ENCODE data around the gene APOL5. TPM values are rescaled to one million over a fixed set of nuclear protein-coding genes. Genes with fewer than 3 reads are reported as not detected.

The APOL5 gene
- total and polyA plus RNA-seq, 9 of the 15 experiments (the other 6 are each of a cell fraction or from before 2014, with no cell fraction given), result not detected

DNA sequence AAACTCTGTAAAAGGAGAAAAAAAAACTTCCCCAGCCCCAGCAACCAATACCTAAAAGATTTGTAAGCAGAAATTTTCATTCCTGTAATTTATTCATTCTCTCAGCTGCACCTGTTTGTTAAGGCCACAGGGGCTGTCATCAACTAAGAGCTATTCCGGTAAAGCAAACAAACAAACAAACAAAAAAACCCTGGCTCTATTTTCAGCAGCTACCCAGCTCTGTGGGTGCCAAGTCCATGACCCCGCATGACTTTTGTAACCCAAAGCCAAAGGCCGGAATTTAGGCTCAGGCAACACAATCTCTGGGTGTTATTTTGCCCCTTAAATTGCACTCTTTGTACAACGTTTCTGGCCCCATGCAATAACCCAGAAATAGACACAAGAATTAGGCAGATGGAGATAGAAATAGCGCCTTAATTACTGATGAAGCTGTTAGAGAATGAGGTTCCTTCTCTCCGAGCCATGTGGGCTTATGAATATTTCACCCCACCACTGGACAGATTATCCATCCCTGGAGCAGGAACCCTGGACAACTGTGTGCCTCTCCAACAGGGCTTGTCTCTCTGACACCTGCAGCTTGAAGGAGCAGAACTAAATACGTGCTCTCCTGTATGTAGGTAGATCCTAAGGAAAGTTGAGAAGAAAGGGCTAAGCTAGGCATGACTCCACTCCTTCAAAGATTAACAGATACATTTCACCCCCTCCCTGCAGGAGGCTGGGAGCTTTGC, 40.0 kb upstream of the APOL5 start:
- 5% methylated on average over 7 of the region's 7 CpGs for WGBS (ENCODE audit: insufficient coverage, low coverage, missing lambda C conversion rate)
- no peaks in the 10 kb centered on the region for H3K4me1 ChIP-seq (replicated peaks in 1 of 2; ENCODE audit: control insufficient read depth in 2 of 2, insufficient read depth in 2 of 2, low read length in 2 of 2)
- H4K20me1 ChIP-seq (replicated peaks; ENCODE audit: control insufficient read depth, insufficient read depth, low read length), result no peaks in the 10 kb centered on the region
- FAIRE-seq (no peak), ATAC-seq (no peak), DNase-seq (ENCODE audit: extremely low read depth in 1 of 4, low spot score in 3 of 4) (no peak)
- in situ Hi-C loops (cut with MboI) (no loop called here), intact Hi-C loops (cut with micrococcal nuclease) (no loop called here)
- H3K36me3 ChIP-seq (ENCODE audit: control insufficient read depth, insufficient read depth, low read length), result no peaks in the 10 kb centered on the region
- no peak overlapping the region for H3K9ac ChIP-seq (ENCODE audit: insufficient read depth in 1 of 2, low read depth in 2 of 2, low read length in 2 of 2)
- no peaks in the 10 kb centered on the region for H3K9me1 ChIP-seq (ENCODE audit: control insufficient read depth, insufficient read depth, low read length)
- H3K4me2 ChIP-seq (ENCODE audit: insufficient read depth, low read length), result no peak overlapping the region
- POLR2A ChIA-PET, result no interaction called here
- no peaks in the 10 kb centered on the region; a peak in 1 of 5 replicates for H3K27me3 ChIP-seq (ENCODE audit: control insufficient read depth in 2 of 2, insufficient read depth in 2 of 2, low read length in 2 of 2)
- no peak overlapping the region for H3K4me3 ChIP-seq
- no peak for TF ChIP-seq ZNF77 (CRISPR knock-in tag; IDR thresholded peaks at IDR 0.05)
- TF ChIP-seq PHB2 (IDR thresholded peaks at IDR 0.05; ENCODE audit: low read depth), result no peak
- TF ChIP-seq, protein P1, sequence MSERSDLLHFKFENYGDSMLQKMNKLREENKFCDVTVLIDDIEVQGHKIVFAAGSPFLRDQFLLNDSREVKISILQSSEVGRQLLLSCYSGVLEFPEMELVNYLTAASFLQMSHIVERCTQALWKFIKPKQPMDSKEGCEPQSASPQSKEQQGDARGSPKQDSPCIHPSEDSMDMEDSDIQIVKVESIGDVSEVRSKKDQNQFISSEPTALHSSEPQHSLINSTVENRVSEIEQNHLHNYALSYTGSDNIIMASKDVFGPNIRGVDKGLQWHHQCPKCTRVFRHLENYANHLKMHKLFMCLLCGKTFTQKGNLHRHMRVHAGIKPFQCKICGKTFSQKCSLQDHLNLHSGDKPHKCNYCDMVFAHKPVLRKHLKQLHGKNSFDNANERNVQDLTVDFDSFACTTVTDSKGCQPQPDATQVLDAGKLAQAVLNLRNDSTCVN (CRISPR knock-in tag; IDR thresholded peaks at IDR 0.05), result no peak
- TF ChIP-seq KDM5B (IDR thresholded peaks at IDR 0.05; ENCODE audit: insufficient replicate concordance, low read depth, low read length), result no peak
- no peak for TF ChIP-seq ELK3 (CRISPR knock-in tag; IDR thresholded peaks at IDR 0.05)
- TF ChIP-seq, protein P2, sequence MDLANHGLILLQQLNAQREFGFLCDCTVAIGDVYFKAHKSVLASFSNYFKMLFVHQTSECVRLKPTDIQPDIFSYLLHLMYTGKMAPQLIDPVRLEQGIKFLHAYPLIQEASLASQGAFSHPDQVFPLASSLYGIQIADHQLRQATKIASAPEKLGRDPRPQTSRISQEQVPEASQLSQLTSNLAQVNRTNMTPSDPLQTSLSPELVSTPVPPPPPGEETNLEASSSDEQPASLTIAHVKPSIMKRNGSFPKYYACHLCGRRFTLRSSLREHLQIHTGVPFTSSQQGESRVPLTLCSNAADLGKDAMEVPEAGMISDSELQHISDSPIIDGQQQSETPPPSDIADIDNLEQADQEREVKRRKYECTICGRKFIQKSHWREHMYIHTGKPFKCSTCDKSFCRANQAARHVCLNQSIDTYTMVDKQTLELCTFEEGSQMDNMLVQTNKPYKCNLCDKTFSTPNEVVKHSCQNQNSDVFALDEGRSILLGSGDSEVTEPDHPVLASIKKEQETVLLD (IDR thresholded peaks at IDR 0.05), result no peak
- no peak for TF ChIP-seq NELFE (IDR thresholded peaks at IDR 0.05; ENCODE audit: insufficient read depth, insufficient read length)
- TF ChIP-seq GTF2F1 (IDR thresholded peaks at IDR 0.05; ENCODE audit: low read depth, low read length), result no peak
- no peak for TF ChIP-seq NEUROD1 (IDR thresholded peaks at IDR 0.05; ENCODE audit: borderline replicate concordance, low read depth, low read length, partially characterized antibody)
- TF ChIP-seq, protein P3, sequence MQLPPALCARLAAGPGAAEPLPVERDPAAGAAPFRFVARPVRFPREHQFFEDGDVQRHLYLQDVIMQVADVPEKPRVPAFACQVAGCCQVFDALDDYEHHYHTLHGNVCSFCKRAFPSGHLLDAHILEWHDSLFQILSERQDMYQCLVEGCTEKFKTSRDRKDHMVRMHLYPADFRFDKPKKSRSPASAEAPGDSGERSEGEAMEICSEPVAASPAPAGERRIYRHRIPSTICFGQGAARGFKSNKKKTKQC (CRISPR knock-in tag; IDR thresholded peaks at IDR 0.05), result no peak
- no peak for TF ChIP-seq RAD21 (CRISPR knock-in tag; conservative IDR thresholded peaks at IDR 0.05 in 1 of 2, IDR thresholded peaks at IDR 0.05 in 1 of 2)
- no peaks in the 10 kb centered on the region for H3K9me3 ChIP-seq (replicated peaks; ENCODE audit: control insufficient read depth, insufficient read depth, low read depth, low read length)
- H3K79me2 ChIP-seq (ENCODE audit: control insufficient read depth, insufficient read depth, low read length), result no peaks in the 10 kb centered on the region
- BruUV-seq (replicated peaks), result no TSS peak
- no peak overlapping the region for H3K27ac ChIP-seq (ENCODE audit: extremely low read depth, low read depth, low read length)
- H2AFZ ChIP-seq (ENCODE audit: low read depth, low read length), result no peak overlapping the region
- CTCF ChIA-PET (ENCODE audit: low intra/inter-chr PET ratio), result no interaction called here
